Neural crest cell (in vitro differentiated cells): ENCODE measurements around the gene ST6GALNAC4. TPM values are rescaled to one million over a fixed set of nuclear protein-coding genes. Genes with fewer than 3 reads are reported as not detected.
A peak's percentile ranks its signal among the peaks of the same experiment; 100 is the strongest.

Source experiments
- DNase-seq: peaks from one replicate; pipeline ENCODE4 v3.0.0; 2021; ENCODE audit warnings: low read depth, mixed read lengths, low spot score
- H3K27ac Mint-ChIP-seq: one replicate; pipeline ENCODE4 v1.8.0; 2021; ENCODE audit warnings: mild to moderate bottlenecking, mixed read lengths; ENCODE audit not compliant: unreplicated experiment
- H3K27me3 Mint-ChIP-seq: 2 replicates; pipeline ENCODE4 v1.8.0; 2021; ENCODE audit warnings: low read depth, mild to moderate bottlenecking, mixed read lengths
- H3K36me3 Mint-ChIP-seq: 2 replicates; pipeline ENCODE4 v1.8.0; 2021; ENCODE audit warnings: low read depth, mild to moderate bottlenecking, mixed read lengths
- H3K4me1 Mint-ChIP-seq: 2 replicates; pipeline ENCODE4 v1.8.0; 2021; ENCODE audit warnings: mixed read lengths
- H3K4me3 Mint-ChIP-seq: one replicate; pipeline ENCODE4 v1.8.0; 2021; ENCODE audit warnings: mild to moderate bottlenecking, mixed read lengths
- H3K9me3 Mint-ChIP-seq: 2 replicates; pipeline ENCODE4 v1.8.0; 2021; ENCODE audit warnings: mixed read lengths
- total RNA-seq: library from RNA; stranded (reverse); gene quantifications from 2 replicates; pipeline ENCODE4 v1.2.1, GENCODE V29; 2021
- TF ChIP-seq, protein P1 (sequence below): fragments of 200-600 bp; sonication (generic); conservative IDR thresholded peaks from 2 replicates; pipeline ENCODE4 v1.5.0; 2021; ENCODE audit warnings: antibody characterized with exemption, mild to moderate bottlenecking

The ST6GALNAC4 gene
- total RNA-seq, 1 donor from 2014 or later: 14.5 TPM

GRCh38 chr9:127893392-127893791, 23.4 kb downstream of the ST6GALNAC4 start:
- DNase-seq: no peak
- Mint-ChIP-seq H3K9me3 (peaks cover 6% of the 10 kb centered on the region), H3K36me3 (peaks cover 48% of the 10 kb centered on the region), H3K4me1 (peaks cover 17% of the 10 kb centered on the region), H3K27ac (no peak overlapping the region), H3K4me3 (no peak overlapping the region), H3K27me3 (no peaks in the 10 kb centered on the region)
- TF ChIP-seq, protein P1, sequence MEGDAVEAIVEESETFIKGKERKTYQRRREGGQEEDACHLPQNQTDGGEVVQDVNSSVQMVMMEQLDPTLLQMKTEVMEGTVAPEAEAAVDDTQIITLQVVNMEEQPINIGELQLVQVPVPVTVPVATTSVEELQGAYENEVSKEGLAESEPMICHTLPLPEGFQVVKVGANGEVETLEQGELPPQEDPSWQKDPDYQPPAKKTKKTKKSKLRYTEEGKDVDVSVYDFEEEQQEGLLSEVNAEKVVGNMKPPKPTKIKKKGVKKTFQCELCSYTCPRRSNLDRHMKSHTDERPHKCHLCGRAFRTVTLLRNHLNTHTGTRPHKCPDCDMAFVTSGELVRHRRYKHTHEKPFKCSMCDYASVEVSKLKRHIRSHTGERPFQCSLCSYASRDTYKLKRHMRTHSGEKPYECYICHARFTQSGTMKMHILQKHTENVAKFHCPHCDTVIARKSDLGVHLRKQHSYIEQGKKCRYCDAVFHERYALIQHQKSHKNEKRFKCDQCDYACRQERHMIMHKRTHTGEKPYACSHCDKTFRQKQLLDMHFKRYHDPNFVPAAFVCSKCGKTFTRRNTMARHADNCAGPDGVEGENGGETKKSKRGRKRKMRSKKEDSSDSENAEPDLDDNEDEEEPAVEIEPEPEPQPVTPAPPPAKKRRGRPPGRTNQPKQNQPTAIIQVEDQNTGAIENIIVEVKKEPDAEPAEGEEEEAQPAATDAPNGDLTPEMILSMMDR: no peak

GRCh38 chr9:127892831-127893230, 24.0 kb downstream of the ST6GALNAC4 start:
- H3K36me3 Mint-ChIP-seq: peaks cover 48% of the 10 kb centered on the region

GRCh38 chr9:127890053-127890452, 26.8 kb downstream of the ST6GALNAC4 start:
- DNase-seq: no peak
- peaks cover 45% of the 10 kb centered on the region for H3K36me3 Mint-ChIP-seq
- H3K27me3 Mint-ChIP-seq: no peaks in the 10 kb centered on the region
- H3K9me3 Mint-ChIP-seq: peaks cover 6% of the 10 kb centered on the region
- H3K4me1 Mint-ChIP-seq: no peaks in the 10 kb centered on the region
- no peak overlapping the region for H3K4me3 Mint-ChIP-seq
- H3K27ac Mint-ChIP-seq: no peak overlapping the region
- TF ChIP-seq, protein P1: no peak

More at GRCh38 chr9:127892831-127893230, 24.0 kb downstream of the ST6GALNAC4 start:
- no peak for DNase-seq
- Mint-ChIP-seq H3K27me3 (no peaks in the 10 kb centered on the region), H3K4me3 (peak overlapping the region; percentile 36), H3K27ac (no peak overlapping the region), H3K9me3 (peaks cover 6% of the 10 kb centered on the region), H3K4me1 (peaks cover 14% of the 10 kb centered on the region)
- TF ChIP-seq, protein P1: no peak

GRCh38 chr9:127887792-127888191, 29.0 kb downstream of the ST6GALNAC4 start:
- peaks cover 8% of the 10 kb centered on the region for H3K4me1 Mint-ChIP-seq
- no peaks in the 10 kb centered on the region for H3K27me3 Mint-ChIP-seq
- no peak overlapping the region for H3K27ac Mint-ChIP-seq
- no peak for DNase-seq
- TF ChIP-seq, protein P1: peak; percentile 37
- H3K9me3 Mint-ChIP-seq: peaks cover 2% of the 10 kb centered on the region
- H3K36me3 Mint-ChIP-seq: peaks cover 22% of the 10 kb centered on the region
- no peak overlapping the region for H3K4me3 Mint-ChIP-seq

DNA sequence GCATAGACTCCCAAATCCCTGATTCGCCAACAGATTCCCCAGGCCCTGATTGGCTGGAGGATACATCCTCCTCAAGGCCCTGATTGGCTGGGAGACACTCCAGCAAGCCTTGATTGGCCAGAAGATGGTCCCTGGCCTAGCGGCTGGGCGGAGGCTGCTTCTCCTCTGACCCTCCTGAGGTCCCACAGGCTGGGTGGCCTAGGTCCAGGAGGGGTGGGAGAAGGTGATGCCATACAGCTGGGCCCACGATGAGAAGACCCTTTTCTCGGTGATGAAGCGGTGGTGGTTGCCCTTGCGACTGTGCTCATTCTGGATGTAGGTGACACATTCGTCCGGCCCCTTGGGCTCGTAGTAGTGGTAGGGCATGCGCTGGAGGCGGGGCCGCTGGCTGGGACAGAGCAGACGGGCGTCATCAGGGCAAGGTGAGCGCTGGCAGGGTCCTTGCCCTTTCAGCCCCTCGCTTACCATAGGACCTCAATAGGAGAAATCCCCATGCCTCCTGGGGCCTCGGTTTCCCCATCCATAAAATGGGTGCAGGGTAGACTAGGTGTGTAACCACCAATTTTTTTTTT, 30.4 kb downstream of the ST6GALNAC4 start:
- no peak overlapping the region for H3K4me3 Mint-ChIP-seq
- TF ChIP-seq, protein P1: no peak
- no peaks in the 10 kb centered on the region for H3K27me3 Mint-ChIP-seq
- peaks cover 13% of the 10 kb centered on the region for H3K36me3 Mint-ChIP-seq
- H3K4me1 Mint-ChIP-seq: peaks cover 8% of the 10 kb centered on the region
- H3K9me3 Mint-ChIP-seq: no peaks in the 10 kb centered on the region
- no peak for DNase-seq
- H3K27ac Mint-ChIP-seq: peak overlapping the region; percentile 60
